Large intestine (tissue), 3 donors: ENCODE results near the gene GLIPR2. TPM values are rescaled to one million over a fixed set of nuclear protein-coding genes. Genes with fewer than 3 reads are reported as not detected.
A peak's percentile ranks its signal among the peaks of the same experiment; 100 is the strongest.
"Not testable (repeated sequence)": the region's sequence is repeated elsewhere in the genome, so short reads cannot be mapped to it uniquely, and the experiment has no call there.

Source experiments
- DNase-seq, 2 donors: peaks; one replicate each; pipeline versions ENCODE4 v3.0.0 to v3.0.0-alpha.2; 2013
- H3K27ac ChIP-seq: one replicate; pipeline ENCODE4 v1.5.1; 2013; ENCODE audit warnings: low read length
- H3K27me3 ChIP-seq: 2 replicates; pipeline ENCODE4 v1.6.1; 2013; ENCODE audit warnings: low read length; ENCODE audit not compliant: control insufficient read depth, insufficient read depth
- H3K36me3 ChIP-seq: 2 replicates; pipeline ENCODE4 v1.6.1; 2013; ENCODE audit warnings: low read length; ENCODE audit not compliant: control insufficient read depth, insufficient read depth
- H3K4me1 ChIP-seq: one replicate; pipeline ENCODE4 v1.6.1; 2013; ENCODE audit warnings: low read length; ENCODE audit not compliant: control insufficient read depth, insufficient read depth
- H3K4me3 ChIP-seq: one replicate; pipeline ENCODE4 v1.5.1; 2013; ENCODE audit warnings: low read length
- H3K9me3 ChIP-seq: one replicate; pipeline ENCODE4 v1.6.1; 2013; ENCODE audit warnings: mild to moderate bottlenecking, low read depth, low read length, moderate library complexity; ENCODE audit not compliant: control insufficient read depth
- WGBS: methylation state at CpG from one replicate; pipeline ENCODE4 v1.1.5; 2013; ENCODE audit warnings: low lambda C conversion rate; ENCODE audit not compliant: insufficient coverage; 5-methylcytosine and 5-hydroxymethylcytosine counted together
- polyA plus RNA-seq: library from polyadenylated mRNA; unstranded; fragments of 120-200 nt; gene quantifications from one replicate; pipeline ENCODE4 v1.2.1, GENCODE V29; 2013

Gene GLIPR2
- polyA plus RNA-seq, 1 donor: 29.1 TPM

DNA sequence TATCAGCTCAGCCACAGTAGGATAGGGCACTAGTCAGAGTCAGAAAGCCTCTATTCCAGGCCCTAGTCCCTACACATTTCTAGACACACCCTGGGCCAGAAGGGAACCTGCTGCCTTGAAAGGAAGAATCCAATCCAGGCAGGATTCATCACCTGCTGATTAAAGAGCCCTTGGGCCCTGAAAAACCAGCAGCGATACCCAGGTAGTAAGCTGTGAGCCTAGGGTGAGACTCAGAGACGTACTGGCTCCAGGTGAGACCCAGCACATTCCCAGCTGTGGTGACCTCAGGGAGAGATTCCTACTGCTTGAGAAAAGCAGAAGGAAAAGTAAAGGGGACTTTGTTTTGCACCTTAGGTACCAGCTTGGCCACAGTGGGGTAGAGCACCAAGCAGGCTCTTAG, 37.3 kb downstream of the GLIPR2 start:
- H3K4me1 ChIP-seq: no peaks in the 10 kb centered on the region
- no peak for DNase-seq
- H3K4me3 ChIP-seq: no peak overlapping the region
- H3K27me3 ChIP-seq: no peaks in the 10 kb centered on the region
- no peak overlapping the region for H3K27ac ChIP-seq
- H3K9me3 ChIP-seq: no peaks in the 10 kb centered on the region
- H3K36me3 ChIP-seq: no peaks in the 10 kb centered on the region
- no CpG with 5 or more reads among the region's 2 CpGs for WGBS

GRCh38 chr9:36174271-36174670, 37.7 kb downstream of the GLIPR2 start:
- H3K27ac ChIP-seq: no peak overlapping the region
- no peaks in the 10 kb centered on the region for H3K36me3 ChIP-seq
- H3K4me1 ChIP-seq: no peaks in the 10 kb centered on the region
- no peak overlapping the region for H3K4me3 ChIP-seq
- no peak for DNase-seq
- H3K27me3 ChIP-seq: no peaks in the 10 kb centered on the region
- no peaks in the 10 kb centered on the region for H3K9me3 ChIP-seq
- no CpG with 5 or more reads among the region's 7 CpGs for WGBS

DNA sequence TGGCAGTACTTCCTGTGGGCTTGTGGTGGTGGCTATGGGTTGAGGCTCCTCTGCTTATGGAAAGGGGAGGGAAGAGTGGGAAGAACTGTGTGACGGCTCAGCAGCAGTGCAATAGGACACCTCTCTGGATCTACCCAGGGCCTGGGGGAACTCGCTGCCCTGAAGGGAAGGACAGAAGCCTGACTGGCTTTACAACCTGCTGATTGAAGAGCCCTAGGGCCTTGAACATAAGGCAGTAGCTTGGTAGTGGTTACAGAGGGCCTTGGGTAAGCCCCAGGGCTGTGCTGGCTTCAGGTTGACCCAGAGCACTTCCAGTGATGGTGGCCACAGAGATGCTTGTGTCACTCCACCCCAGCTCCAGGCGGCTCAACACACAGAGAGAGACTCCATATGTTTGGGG, 38.2 kb downstream of the GLIPR2 start:
- H3K27ac ChIP-seq: no peak overlapping the region
- H3K36me3 ChIP-seq: no peaks in the 10 kb centered on the region
- H3K27me3 ChIP-seq: no peaks in the 10 kb centered on the region
- no peaks in the 10 kb centered on the region for H3K4me1 ChIP-seq
- H3K9me3 ChIP-seq: no peaks in the 10 kb centered on the region
- DNase-seq: no peak
- WGBS: no CpG with 5 or more reads among the region's 3 CpGs
- no peak overlapping the region for H3K4me3 ChIP-seq

- 100% methylated on average over 1 of the region's 3 CpGs for WGBS
- H3K27me3 ChIP-seq, DNase-seq, H3K36me3 ChIP-seq, H3K4me3 ChIP-seq, H3K9me3 ChIP-seq, H3K4me1 ChIP-seq, H3K27ac ChIP-seq: not testable (repeated sequence)
Measured at GRCh38 chr9:36175209-36175608, 38.7 kb downstream of the GLIPR2 start.

GRCh38 chr9:36176496-36176895, 40.0 kb downstream of the GLIPR2 start:
- not testable (repeated sequence) for H3K4me1 ChIP-seq, H3K27ac ChIP-seq, H3K9me3 ChIP-seq, H3K36me3 ChIP-seq, DNase-seq, H3K4me3 ChIP-seq, H3K27me3 ChIP-seq
- WGBS: 100% methylated on average over 1 of the region's 10 CpGs

DNA sequence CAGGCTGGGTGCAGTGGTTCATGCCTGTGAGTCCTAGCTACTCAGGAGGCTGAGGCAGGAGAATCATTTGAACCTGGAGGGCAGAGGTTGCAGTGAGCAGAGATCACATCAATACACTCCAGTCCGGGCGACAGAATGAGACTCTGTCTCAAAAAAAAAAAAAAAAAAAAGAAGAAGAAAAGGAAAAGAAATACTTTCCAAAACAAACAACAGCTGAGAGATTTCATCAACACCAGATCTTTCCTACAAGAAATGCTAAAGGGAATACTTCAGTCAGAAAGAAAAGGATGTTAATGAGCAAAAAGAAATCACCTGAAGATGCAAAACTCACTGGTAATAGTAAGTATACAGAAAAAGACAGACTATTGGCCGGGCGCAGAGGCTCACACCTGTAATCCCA, 41.0 kb downstream of the GLIPR2 start:
- H3K9me3 ChIP-seq: no peaks in the 10 kb centered on the region
- H3K4me3 ChIP-seq: no peak overlapping the region
- no peak for DNase-seq
- WGBS: no CpG with 5 or more reads among the region's 4 CpGs
- no peaks in the 10 kb centered on the region for H3K36me3 ChIP-seq
- no peaks in the 10 kb centered on the region for H3K4me1 ChIP-seq
- no peak overlapping the region for H3K27ac ChIP-seq
- H3K27me3 ChIP-seq: no peaks in the 10 kb centered on the region

GRCh38 chr9:36180243-36180642, 43.7 kb downstream of the GLIPR2 start:
- WGBS: no CpG with 5 or more reads among the region's 6 CpGs
- H3K9me3 ChIP-seq: not testable (repeated sequence)

DNA sequence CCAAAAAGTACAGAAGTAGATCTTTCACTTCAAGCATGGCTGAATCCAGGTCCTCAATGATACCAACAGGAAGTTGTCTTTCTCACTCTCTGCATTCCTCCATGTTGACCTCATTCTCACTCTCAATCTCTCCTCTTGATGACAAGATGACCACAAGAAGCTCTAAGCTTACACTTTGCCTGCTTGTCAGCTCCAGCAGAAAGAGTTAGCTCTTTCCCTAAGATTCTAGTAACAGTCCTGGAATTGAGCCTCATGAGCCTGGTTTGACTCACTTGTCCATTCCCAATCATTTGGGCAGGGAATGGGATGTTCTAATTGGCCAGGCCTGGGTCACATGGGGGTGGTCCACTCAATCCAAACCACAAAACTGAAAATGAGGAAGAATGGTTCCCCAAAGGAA, 50.9 kb downstream of the GLIPR2 start:
- no peaks in the 10 kb centered on the region for H3K36me3 ChIP-seq
- no peaks in the 10 kb centered on the region for H3K27me3 ChIP-seq
- H3K27ac ChIP-seq: no peak overlapping the region
- H3K4me3 ChIP-seq: no peak overlapping the region
- H3K9me3 ChIP-seq: no peaks in the 10 kb centered on the region
- no peak for DNase-seq
- H3K4me1 ChIP-seq: peaks cover 4% of the 10 kb centered on the region

More at GRCh38 chr9:36180243-36180642, 43.7 kb downstream of the GLIPR2 start:
- H3K4me1 ChIP-seq, H3K27ac ChIP-seq, H3K36me3 ChIP-seq, H3K27me3 ChIP-seq, H3K4me3 ChIP-seq, DNase-seq: not testable (repeated sequence)

DNA sequence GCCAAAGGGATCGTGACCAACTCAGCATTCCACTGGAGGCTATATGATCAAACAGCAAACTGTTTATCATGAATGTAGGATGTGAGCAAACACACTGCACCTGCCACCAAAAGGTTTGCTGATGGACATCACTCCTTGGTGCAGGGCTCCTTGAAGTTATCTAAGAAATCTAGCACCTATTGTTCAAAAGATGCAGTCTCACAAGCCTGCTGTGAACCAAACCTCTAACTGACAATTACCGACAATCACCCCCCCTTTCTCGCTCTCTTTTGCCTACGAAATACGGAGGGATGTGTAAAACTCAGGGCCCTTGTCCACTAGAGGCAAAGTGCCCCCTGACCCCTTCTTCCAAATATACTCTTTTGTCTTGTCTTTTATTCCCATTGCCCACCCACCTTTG, 51.7 kb downstream of the GLIPR2 start:
- WGBS: no CpG with 5 or more reads among the region's 5 CpGs
- no peak overlapping the region for H3K4me3 ChIP-seq

GRCh38 chr9:36189976-36190375, 53.4 kb downstream of the GLIPR2 start:
- Histone ChIP-seq H3K27me3 (no peaks in the 10 kb centered on the region), H3K4me1 (peaks cover 12% of the 10 kb centered on the region), H3K36me3 (no peaks in the 10 kb centered on the region), H3K4me3 (peak overlapping the region; percentile 71), H3K27ac (peak overlapping the region; percentile 93), H3K9me3 (no peaks in the 10 kb centered on the region)
- 0% methylated on average over 2 of the region's 9 CpGs for WGBS
- peak; percentile 38 to 54 for DNase-seq

More for the DNA sequence above, 51.7 kb downstream of the GLIPR2 start:
- no peak for DNase-seq
- Histone ChIP-seq H3K4me1 (peaks cover 5% of the 10 kb centered on the region), H3K27ac (no peak overlapping the region), H3K9me3 (no peaks in the 10 kb centered on the region), H3K27me3 (no peaks in the 10 kb centered on the region), H3K36me3 (no peaks in the 10 kb centered on the region)

- H3K9me3 ChIP-seq: no peaks in the 10 kb centered on the region
- peak; percentile 98 to 99 for DNase-seq
- H3K4me1 ChIP-seq: peaks cover 12% of the 10 kb centered on the region
- WGBS: 0% methylated on average over 1 of the region's 68 CpGs
- H3K36me3 ChIP-seq: peaks cover 2% of the 10 kb centered on the region
- H3K27me3 ChIP-seq: no peaks in the 10 kb centered on the region
- peak within 1 kb of the TSS; percentile 71 for H3K4me3 ChIP-seq
- H3K27ac ChIP-seq: peak within 1 kb of the TSS; percentile 93
Measured at GRCh38 chr9:36190388-36191289, 54.1 kb downstream of the GLIPR2 start, which contains the start of gene CLTA. Gene CLTA (plus strand): TSS chr9:36190921. CDS start chr9:36191057, 136 bp downstream.
